GM12864 (cell line): ENCODE measurements around the gene NOL9.

Experiments used
- DNase-seq: peaks from one replicate; pipeline ENCODE4 v3.0.0-alpha.2; 2011; ENCODE audit warnings: low read depth
- H3K4me3 ChIP-seq: 2 replicates; pipeline ENCODE4 v1.5.1; 2011; ENCODE audit warnings: mild to moderate bottlenecking, low read depth, low read length, control low read depth
- TF ChIP-seq, protein P1 (sequence below): IDR thresholded peaks from 2 replicates; pipeline ENCODE4 v1.5.1; 2011; ENCODE audit warnings: low read depth, mild to moderate bottlenecking, moderate library complexity, low read length, control low read depth, inconsistent platforms; ENCODE audit errors: missing control alignments

Gene NOL9

DNA sequence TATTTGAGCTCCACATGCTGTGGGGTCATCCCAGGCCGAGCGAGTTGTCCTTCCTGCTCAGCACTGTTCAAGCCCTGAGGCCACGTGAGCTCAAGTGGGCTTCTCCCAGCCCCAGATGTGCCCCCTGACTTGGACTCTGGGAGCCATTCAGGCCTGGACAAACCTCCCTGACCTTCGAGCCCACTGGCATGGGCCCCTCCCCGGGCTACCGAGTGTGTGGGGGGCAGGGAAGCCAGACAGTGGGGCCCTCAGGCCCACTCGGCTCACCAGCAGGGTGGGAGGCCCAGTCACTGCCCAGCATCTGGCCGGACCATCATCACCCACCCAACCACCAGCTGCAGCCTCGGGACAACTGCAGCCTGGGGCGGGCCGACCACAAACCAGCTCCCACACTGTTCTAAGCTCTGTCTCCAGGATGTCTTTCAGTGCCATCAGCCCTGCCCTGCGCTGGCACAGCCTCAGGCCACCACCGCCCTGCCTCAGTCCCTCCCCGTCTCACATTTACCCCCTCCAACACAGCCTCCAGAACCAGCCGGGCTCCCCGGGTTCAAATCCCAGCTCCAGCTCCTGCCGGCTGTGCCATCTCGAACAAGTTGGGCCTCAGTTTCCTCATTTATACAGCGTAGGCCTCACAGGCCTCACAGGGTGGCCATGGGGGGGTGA, 41.9 kb downstream of the NOL9 start:
- no peak for DNase-seq
- no peak overlapping the region for H3K4me3 ChIP-seq
- TF ChIP-seq, protein P1, sequence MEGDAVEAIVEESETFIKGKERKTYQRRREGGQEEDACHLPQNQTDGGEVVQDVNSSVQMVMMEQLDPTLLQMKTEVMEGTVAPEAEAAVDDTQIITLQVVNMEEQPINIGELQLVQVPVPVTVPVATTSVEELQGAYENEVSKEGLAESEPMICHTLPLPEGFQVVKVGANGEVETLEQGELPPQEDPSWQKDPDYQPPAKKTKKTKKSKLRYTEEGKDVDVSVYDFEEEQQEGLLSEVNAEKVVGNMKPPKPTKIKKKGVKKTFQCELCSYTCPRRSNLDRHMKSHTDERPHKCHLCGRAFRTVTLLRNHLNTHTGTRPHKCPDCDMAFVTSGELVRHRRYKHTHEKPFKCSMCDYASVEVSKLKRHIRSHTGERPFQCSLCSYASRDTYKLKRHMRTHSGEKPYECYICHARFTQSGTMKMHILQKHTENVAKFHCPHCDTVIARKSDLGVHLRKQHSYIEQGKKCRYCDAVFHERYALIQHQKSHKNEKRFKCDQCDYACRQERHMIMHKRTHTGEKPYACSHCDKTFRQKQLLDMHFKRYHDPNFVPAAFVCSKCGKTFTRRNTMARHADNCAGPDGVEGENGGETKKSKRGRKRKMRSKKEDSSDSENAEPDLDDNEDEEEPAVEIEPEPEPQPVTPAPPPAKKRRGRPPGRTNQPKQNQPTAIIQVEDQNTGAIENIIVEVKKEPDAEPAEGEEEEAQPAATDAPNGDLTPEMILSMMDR: no peak

DNA sequence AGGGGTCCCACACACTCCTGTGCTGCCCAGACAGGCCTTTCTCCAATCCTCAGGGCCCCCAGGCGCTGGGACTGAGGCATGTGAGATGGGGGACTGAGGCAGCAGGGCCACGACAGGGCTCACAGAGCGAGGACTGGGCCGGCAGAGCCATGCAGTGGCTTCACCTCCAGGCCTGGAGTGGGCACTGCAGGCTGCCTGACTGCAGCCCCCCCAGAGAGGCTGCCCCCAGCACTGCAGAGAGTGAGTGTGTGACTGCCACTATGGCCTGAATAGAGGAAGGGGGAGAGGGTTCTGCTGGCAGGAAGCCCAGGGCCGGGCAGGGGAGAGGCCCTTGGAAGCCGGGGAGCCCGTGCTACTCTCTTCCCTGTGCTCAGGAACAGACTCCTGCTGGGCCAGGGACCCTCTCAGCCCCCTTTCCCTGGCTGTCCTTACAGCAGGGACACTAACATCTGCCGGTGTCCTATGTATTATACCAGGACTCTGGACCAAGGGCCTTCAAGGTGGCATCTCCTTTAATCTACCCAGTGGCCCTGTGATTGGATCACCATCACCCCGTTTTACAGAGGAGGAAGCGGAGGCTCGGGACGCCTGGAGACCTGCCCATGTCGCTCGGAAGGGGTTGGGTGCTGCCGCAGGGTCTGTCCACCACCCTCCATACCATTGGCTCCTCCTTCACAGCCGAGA, 42.6 kb downstream of the NOL9 start:
- TF ChIP-seq, protein P1: no peak
- H3K4me3 ChIP-seq: no peak overlapping the region
- DNase-seq: no peak

DNA sequence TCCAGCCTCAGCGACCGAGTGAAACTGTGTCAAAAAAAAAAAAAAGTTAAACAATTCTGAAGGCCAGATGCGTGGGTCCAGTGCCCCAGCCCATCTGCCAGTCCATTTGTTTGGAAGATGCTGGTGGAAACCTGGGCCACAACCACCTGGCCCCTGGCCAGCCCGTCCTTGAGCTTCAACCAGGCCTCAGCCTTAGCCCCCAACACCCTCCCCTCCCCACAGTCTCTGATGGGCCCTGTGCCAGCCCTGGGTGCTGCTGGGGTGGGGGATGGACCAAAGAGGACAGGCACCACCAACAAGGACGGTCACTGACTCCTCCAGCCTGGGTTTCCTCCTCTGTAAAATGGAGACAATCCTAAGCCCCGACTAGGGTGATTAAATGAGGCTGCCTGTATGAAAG, 43.3 kb downstream of the NOL9 start:
- no peak overlapping the region for H3K4me3 ChIP-seq
- no peak for DNase-seq
- TF ChIP-seq, protein P1: no peak

DNA sequence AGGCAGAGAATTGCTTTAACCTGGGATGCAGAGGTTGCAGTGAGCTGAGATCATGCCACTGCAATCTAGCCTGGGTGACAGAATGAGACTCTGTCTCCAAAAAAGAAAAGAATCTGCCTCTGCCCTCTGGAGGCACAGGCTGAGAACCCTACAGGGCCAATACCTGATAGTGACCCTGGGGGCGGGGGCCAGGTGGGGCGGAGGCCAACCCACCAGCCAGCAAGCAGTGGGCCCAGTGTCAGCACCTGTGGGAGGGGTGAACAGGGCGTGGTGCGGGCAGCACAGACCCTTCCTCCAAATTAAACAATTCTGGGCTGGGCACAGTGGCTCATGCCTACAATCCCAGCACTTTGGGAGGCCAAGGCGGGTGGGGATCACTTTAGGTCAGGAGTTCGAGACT, 43.8 kb downstream of the NOL9 start:
- DNase-seq: no peak
- H3K4me3 ChIP-seq: no peak overlapping the region
- TF ChIP-seq, protein P1: no peak

DNA sequence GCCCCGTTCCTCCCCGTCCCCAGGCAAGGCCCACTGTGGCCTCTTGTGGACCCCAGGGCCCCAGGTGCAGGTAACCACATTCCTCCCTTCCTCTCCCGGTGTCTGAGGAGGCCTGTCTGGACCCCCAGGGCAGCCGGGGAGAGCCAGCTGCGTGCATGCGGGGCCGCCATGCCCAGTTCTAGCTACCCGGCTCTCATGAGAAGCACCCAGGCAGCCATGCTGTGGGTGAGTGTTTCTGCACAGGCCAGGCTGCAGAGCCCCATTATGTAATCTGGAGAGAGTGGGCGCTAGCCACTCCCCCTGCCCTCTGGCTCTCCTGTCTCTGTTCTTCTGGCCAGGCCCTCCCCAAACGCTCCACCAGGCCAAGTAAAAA, 44.4 kb downstream of the NOL9 start:
- TF ChIP-seq, protein P1: no peak

DNA sequence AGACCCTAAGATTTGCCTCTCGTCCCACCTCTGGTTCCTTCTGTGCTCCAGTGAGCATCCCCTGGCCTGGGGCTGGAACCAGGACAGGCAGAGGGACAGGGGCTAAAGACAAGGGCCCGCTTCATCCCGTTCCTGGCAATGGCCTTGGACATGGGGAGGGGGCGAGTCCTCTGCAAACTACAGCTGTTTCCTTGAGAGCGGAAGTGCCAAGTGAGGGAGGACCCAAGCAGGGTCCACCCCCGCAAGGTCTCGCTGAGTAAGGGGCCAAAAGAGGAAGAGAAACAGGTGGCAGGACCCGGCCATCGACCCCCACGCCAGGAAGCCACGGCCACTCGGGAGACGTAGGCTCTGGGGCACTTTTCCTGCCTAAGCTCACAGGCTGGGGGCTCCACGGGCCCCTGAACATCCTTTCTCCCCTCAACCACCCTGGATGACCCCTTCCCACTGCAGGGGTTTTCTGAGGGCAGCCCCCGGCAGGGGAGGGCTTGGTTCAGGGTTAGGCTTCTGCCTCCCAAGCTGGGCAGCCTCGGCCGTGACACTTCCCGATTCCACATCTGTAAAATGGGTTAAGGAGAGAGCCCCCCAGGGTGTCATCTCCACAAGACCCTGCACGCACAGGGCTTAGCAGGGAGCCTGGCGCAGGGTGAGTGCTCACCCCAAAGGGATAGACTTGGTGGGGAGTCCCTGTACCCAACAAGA, 44.9 kb downstream of the NOL9 start:
- TF ChIP-seq, protein P1: no peak
- no peak overlapping the region for H3K4me3 ChIP-seq
- no peak for DNase-seq

More for the DNA sequence above, 44.4 kb downstream of the NOL9 start:
- H3K4me3 ChIP-seq: no peak overlapping the region
- DNase-seq: no peak

DNA sequence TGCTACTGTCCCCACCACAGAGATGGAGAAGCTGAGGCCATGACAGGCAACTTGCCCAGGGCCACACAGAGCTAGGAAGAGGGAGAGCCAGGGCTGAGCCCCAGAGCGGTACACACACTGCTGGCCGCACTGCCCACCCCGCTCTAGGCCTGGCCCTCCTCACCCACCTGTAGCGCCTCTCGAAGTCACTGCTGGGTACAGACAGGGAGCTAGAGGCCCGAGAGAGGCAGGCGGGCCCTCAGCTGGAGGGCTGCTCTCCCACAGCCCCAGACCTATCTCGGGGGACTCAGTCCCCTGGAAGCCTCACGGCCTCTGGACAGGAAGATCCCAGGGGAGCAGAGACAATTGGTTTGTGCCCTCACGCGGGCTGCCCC, 45.5 kb downstream of the NOL9 start:
- DNase-seq: no peak
- TF ChIP-seq, protein P1: no peak
- no peak overlapping the region for H3K4me3 ChIP-seq
